Measurements from ENCODE around the gene TRIO. TPM values are rescaled to one million over a fixed set of nuclear protein-coding genes. Genes with fewer than 3 reads are reported as not detected.

TRIO gene
- total RNA-seq, 1 donor from 2014 or later = 200 TPM

- TF ChIP-seq CTCF (IDR thresholded peaks at IDR 0.05) = no peak
- no peaks in the 10 kb centered on the region for H3K36me3 Mint-ChIP-seq (ENCODE audit: low read depth)
- H3K4me1 Mint-ChIP-seq (ENCODE audit: low read depth) = peaks cover 82% of the 10 kb centered on the region
- H3K27ac Mint-ChIP-seq (ENCODE audit: unreplicated experiment) = peak overlapping the region; percentile 7
- no peak for DNase-seq (ENCODE audit: low spot score)
- H3K9me3 Mint-ChIP-seq (ENCODE audit: low read depth) = no peaks in the 10 kb centered on the region
- H3K27me3 Mint-ChIP-seq (ENCODE audit: low read depth) = no peaks in the 10 kb centered on the region
- H3K4me3 Mint-ChIP-seq (ENCODE audit: unreplicated experiment) = no peak overlapping the region
Measured at GRCh38 chr5:14239951-14240350, 96.8 kb downstream of the TRIO start.

GRCh38 chr5:14240359-14240758 lies 97.2 kb downstream of the TRIO start:
- H3K27me3 Mint-ChIP-seq (ENCODE audit: low read depth) = no peaks in the 10 kb centered on the region
- no peaks in the 10 kb centered on the region for H3K36me3 Mint-ChIP-seq (ENCODE audit: low read depth)
- no peak overlapping the region for H3K4me3 Mint-ChIP-seq (ENCODE audit: unreplicated experiment)
- peak; percentile 48 for TF ChIP-seq CTCF (IDR thresholded peaks at IDR 0.05)
- DNase-seq (ENCODE audit: low spot score) = no peak
- no peaks in the 10 kb centered on the region for H3K9me3 Mint-ChIP-seq (ENCODE audit: low read depth)
- peak overlapping the region; percentile 7 for H3K27ac Mint-ChIP-seq (ENCODE audit: unreplicated experiment)
- H3K4me1 Mint-ChIP-seq (ENCODE audit: low read depth) = peaks cover 84% of the 10 kb centered on the region

GRCh38 chr5:14241141-14241540 lies 98.0 kb downstream of the TRIO start:
- no peak for DNase-seq (ENCODE audit: low spot score)
- Mint-ChIP-seq H3K27ac (ENCODE audit: unreplicated experiment) (peak overlapping the region; percentile 22), H3K4me3 (ENCODE audit: unreplicated experiment) (no peak overlapping the region), H3K27me3 (ENCODE audit: low read depth) (no peaks in the 10 kb centered on the region), H3K36me3 (ENCODE audit: low read depth) (no peaks in the 10 kb centered on the region), H3K9me3 (ENCODE audit: low read depth) (no peaks in the 10 kb centered on the region), H3K4me1 (ENCODE audit: low read depth) (peaks cover 89% of the 10 kb centered on the region)
- no peak for TF ChIP-seq CTCF (IDR thresholded peaks at IDR 0.05)

GRCh38 chr5:14242447-14242846 lies 99.3 kb downstream of the TRIO start:
- no peaks in the 10 kb centered on the region for H3K27me3 Mint-ChIP-seq (ENCODE audit: low read depth)
- H3K9me3 Mint-ChIP-seq (ENCODE audit: low read depth) = no peaks in the 10 kb centered on the region
- no peak for TF ChIP-seq CTCF (IDR thresholded peaks at IDR 0.05)
- H3K4me3 Mint-ChIP-seq (ENCODE audit: unreplicated experiment) = no peak overlapping the region
- no peak for DNase-seq (ENCODE audit: low spot score)
- peaks cover 92% of the 10 kb centered on the region for H3K4me1 Mint-ChIP-seq (ENCODE audit: low read depth)
- no peaks in the 10 kb centered on the region for H3K36me3 Mint-ChIP-seq (ENCODE audit: low read depth)
- H3K27ac Mint-ChIP-seq (ENCODE audit: unreplicated experiment) = peak overlapping the region; percentile 22

GRCh38 chr5:14242871-14243383 lies 99.8 kb downstream of the TRIO start:
- peaks cover 89% of the 10 kb centered on the region for H3K4me1 Mint-ChIP-seq (ENCODE audit: low read depth)
- DNase-seq (ENCODE audit: low spot score) = no peak

More at GRCh38 chr5:14242871-14243383, 99.8 kb downstream of the TRIO start:
- TF ChIP-seq CTCF (IDR thresholded peaks at IDR 0.05) = no peak
- H3K27me3 Mint-ChIP-seq (ENCODE audit: low read depth) = no peaks in the 10 kb centered on the region
- peak overlapping the region; percentile 57 for H3K27ac Mint-ChIP-seq (ENCODE audit: unreplicated experiment)
- no peaks in the 10 kb centered on the region for H3K36me3 Mint-ChIP-seq (ENCODE audit: low read depth)
- H3K4me3 Mint-ChIP-seq (ENCODE audit: unreplicated experiment) = no peak overlapping the region
- no peaks in the 10 kb centered on the region for H3K9me3 Mint-ChIP-seq (ENCODE audit: low read depth)

Data from chondrocyte (in vitro differentiated cells).